ENCODE results near the gene EPB41.

EPB41 gene

GRCh38 chr1:28886731-28887418 lies 27.5 kb upstream of the EPB41 start:
- no peak for TF ChIP-seq CTCF (IDR thresholded peaks at IDR 0.05; ENCODE audit: low read depth, low read length)
- peak; percentile 34 for DNase-seq (ENCODE audit: extremely low read depth, low read depth)

- TF ChIP-seq CTCF (IDR thresholded peaks at IDR 0.05; ENCODE audit: low read depth, low read length), result no peak
- DNase-seq (ENCODE audit: extremely low read depth, low read depth), result no peak
Measured at GRCh38 chr1:28887419-28887834, 26.9 kb upstream of the EPB41 start.

GRCh38 chr1:28887835-28888682 lies 26.3 kb upstream of the EPB41 start:
- DNase-seq (ENCODE audit: extremely low read depth, low read depth), result no peak
- no peak for TF ChIP-seq CTCF (IDR thresholded peaks at IDR 0.05; ENCODE audit: low read depth, low read length)

GRCh38 chr1:28888915-28889314 lies 25.5 kb upstream of the EPB41 start:
- no peak for DNase-seq (ENCODE audit: extremely low read depth, low read depth)
- TF ChIP-seq CTCF (IDR thresholded peaks at IDR 0.05; ENCODE audit: low read depth, low read length), result no peak

GRCh38 chr1:28889357-28889756 lies 25.0 kb upstream of the EPB41 start:
- TF ChIP-seq CTCF (IDR thresholded peaks at IDR 0.05; ENCODE audit: low read depth, low read length), result no peak
- no peak for DNase-seq (ENCODE audit: extremely low read depth, low read depth)

GRCh38 chr1:28890435-28890834 lies 23.9 kb upstream of the EPB41 start:
- no peak for DNase-seq (ENCODE audit: extremely low read depth, low read depth)
- no peak for TF ChIP-seq CTCF (IDR thresholded peaks at IDR 0.05; ENCODE audit: low read depth, low read length)

- TF ChIP-seq CTCF (IDR thresholded peaks at IDR 0.05; ENCODE audit: low read depth, low read length), result no peak
- no peak for DNase-seq (ENCODE audit: extremely low read depth, low read depth)
Measured at GRCh38 chr1:28890836-28891235, 23.5 kb upstream of the EPB41 start.

Data from AG09319 (cell line).